Stimulated activated CD4-positive, alpha-beta T cell treated with anti-CD3 and anti-CD28 coated beads, Interleukin-12 subunit alpha, Interleukin-12 subunit beta, amount 100 ng/mL, for 24 hours (primary cell): ENCODE results near the gene FH.

Experiments
- DNase-seq, 2 experiments: peaks; one replicate each; pipeline ENCODE4 v3.0.0-alpha.2; 2020; ENCODE audit warnings: low read depth in 2 of 2

Gene FH

DNA sequence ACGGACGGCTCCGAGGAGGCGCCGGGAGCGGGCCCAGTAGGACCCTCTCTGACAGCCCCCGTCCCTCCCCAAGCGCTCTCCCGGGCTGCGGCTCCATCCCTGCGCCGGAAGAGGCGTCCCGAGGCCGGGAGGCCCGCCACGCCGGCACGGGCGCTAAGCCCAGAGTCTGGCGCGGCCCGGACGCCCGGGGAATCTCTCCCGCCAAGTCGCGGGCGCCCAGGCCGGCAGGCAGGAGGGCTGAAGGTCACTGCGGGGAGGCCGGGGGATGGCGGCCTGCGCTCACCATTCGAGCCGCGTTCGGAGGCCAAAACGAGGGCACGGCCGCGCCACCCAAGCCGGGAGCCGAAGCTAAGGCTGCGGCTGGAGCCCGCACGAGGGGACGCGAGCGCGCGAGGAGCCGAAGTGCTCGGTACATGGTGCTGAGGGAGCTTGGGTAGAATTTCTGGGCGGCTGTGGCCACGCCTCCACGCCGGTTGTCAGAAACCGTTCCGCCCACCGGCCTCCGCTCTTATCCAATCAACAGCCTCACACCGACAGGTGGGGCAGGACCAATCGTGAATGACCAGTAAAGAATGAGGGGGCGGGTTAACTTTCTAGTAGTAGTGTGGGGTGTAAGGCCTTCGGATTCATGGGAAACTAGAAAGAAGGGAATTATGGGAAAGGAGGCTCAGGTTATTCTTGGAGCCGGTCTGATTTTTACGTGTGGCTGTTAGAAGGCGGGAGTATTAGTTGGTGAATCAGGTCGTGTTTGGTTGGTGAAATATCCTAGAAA is at the start of gene FH:
FH (minus strand) TSS at position 448 of the 772 bp plus-strand sequence; CDS start at position 415, 33 bp downstream.
- peak; percentile 84 to 90 for DNase-seq

- no peak for DNase-seq
These were observed 41.3 kb upstream of the FH start for GRCh38 chr1:241560849-241561187.

DNA sequence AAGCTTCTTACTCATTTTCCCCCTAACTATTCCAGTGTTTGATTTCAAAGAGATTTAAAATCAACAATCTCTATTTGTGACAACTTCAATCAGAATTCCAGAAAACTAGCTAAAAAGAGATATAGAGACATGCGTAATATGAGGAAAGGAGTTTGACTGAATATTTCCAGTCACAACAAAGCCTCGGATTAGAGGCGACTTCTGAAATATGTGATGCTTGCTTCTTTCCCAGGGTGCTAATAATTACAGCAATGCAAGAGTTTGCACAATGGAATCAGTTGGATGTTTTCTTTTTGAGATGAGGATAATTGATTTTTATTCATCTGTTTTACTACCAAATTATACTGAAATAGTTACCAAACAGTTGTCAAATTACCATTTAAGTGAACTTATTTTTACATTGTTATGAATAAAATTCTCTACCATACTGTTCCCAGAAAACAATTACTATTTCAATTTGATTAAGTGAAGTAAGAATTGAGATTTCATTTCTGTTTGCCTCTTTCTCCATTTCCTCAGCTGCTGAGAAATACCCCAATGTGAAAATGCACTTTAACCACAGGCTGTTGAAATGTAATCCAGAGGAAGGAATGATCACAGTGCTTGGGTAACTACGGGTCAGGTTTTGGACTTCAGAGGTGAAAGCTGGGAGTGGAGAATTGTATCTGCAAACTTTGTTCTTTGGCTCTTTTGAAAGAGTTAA is 40.7 kb upstream of the FH start:
- no peak for DNase-seq

DNA sequence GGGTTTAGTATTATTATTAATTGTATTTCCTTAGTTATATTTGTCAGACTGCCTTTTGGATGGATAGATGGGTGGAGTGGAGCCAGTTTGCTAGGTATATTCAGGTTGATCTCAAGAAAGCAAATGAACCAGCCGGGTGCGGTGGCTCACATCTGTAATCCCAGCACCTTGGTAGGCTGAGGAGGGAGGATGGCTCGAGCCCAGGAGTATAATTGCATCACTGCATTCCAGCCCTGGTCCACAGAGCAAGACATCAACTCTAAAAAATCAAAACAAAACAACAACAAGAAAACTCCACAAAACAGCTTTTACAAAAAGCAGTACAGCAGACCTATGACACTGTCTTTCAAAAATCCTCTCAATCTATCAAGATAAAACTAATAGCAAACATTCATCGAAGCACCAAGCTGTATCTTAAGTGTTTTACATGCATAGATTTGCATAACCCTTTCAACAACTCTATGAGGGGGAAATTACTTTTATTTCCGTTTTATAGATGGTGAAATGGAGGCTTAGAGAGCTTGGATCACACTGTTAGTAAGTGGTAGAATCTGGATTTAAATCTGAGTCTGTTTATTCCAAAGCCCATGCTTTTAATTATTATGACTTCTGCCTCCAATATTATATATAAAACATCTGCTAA is 38.1 kb upstream of the FH start:
- no peak for DNase-seq

DNA sequence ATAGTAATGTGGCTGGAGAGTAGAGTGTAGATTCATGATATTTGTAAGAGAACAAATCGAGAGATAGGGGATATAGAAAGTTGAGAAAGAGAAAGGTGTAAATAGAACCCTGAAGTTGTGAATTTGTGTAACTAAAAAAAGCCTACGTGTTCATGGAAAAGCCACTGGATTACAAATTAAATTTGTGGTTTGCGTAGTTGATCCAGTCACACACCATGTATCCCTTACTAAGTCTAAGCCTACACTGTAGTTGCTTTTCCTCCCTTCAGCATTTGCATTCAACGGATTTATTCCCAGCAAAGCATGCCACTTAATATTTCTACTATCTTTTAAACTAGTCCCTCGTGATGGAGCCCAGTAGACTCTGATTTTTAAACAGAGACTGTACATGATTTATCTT is 37.5 kb upstream of the FH start:
- DNase-seq: no peak

- no peak for DNase-seq
These were observed 36.0 kb upstream of the FH start for GRCh38 chr1:241555526-241555925.

DNA sequence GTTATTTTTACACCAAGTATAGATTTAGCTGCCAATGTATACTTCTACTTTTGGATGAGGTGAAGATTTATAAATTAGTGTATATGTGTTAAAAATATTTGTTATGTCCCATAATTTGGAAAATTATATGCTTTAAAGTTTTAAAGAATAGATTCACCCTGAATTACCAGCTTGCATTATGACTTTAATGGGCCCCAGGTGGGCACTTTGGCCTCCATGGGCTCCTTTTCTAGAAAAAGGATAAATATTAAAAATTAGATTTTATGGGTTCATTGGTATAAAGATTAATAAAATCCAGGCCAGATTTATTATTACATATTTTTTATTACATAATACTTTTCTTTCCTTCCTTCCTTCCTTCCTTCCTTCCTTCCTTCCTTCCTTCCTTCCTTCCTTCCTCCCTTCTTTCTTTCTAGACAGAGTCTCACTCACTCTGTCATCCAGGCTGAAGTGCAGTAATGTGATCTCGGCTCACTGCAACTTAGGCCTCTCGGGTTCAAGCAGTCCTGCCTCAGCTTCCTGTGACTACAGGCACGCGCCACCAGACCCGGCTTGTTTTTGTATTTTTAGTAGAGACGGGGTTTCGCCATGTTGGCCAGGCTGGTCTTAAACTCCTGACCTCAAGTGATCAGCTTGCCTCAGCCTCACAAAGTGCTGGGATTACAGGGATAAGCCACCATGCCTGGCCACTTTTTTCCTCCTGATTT is 34.5 kb upstream of the FH start:
- DNase-seq: no peak

- peak; percentile 24 to 45 for DNase-seq
These were observed 32.4 kb upstream of the FH start for GRCh38 chr1:241551759-241552638.

DNA sequence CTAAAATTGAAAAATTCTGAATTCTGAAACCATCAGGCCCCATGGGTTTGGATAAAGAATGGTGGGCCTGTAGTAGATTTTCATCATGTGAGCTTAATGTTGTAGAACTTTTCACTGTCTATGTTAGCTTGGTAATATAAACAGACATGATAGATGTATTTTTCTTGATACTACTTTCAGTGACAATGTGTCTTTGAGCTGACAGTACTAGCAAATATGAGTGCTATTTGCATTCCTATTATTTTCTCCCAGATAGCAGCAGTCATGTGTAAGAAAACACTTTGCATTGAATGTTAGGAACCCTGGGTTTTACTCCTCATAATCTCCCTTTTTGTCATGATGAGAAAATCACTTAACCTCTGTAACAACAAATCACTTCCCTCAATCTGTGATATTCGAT is 30.8 kb upstream of the FH start:
- no peak for DNase-seq

DNA sequence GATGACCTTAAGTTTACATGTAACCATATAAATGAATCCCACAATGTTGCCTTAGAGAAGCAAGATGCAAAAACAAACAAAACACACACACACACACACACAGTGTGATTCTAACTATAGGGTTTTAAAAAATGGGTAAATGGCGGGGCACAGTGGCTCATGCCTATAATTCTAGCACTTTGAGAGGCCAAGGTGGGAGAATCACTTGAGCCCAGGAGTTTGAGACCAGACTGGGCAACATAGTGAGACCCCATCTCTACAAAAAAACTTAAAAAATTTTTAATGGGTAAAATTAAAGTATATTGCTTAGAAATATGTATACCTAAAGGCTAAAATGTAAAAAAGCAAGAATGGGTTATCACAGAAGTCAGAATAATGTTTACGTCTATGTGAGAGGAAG is 28.5 kb upstream of the FH start:
- DNase-seq: no peak

- no peak for DNase-seq
These were observed 22.8 kb upstream of the FH start for GRCh38 chr1:241542199-241542907.

DNA sequence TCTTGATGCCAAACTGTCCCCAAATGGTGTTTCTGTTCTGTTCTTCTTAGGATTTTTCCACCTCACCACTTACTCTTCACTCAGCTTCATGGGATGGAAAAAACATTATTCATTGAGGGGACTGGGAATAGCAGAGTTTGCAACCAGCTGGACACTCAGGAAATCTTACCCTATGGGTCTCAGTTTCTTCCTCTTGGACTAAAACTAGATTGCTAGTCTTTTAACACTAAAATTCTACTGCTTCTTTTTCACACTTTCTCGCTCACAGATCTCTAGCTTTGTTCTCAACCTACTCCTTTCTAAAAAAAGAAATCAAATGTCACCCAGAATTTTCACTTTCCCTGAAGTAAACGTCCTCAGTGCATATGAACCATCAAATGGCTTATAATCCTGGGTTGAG is 17.4 kb upstream of the FH start:
- DNase-seq: no peak

DNA sequence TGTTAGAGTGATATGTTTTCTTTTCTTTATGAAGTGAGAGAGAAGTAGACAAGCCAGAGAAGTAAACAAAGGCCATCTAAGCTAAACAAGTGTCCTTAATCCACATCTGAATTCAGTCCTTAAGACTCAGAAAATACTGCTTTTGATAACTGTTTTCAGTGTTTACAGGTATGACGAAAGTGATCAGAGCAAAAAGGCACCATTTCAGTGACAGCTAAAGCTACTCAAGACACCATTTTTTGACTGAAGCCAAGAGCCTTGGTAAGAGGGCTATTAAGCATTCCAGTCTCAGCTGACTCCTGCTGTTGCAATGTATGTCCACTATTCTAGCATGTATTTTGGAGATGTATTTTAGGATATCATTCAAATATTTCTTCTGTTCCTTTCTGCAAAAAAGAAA is 16.7 kb upstream of the FH start:
- DNase-seq: no peak

GRCh38 chr1:241533326-241534115 is 14.0 kb upstream of the FH start:
- DNase-seq: no peak

- DNase-seq: no peak
These were observed 13.3 kb upstream of the FH start for GRCh38 chr1:241532864-241533263.

- no peak for DNase-seq
These were observed 12.6 kb upstream of the FH start, which contains the start of gene KMO for GRCh38 chr1:241532162-241532531. TSS of gene KMO (plus strand) at chr1:241532378. CDS start at chr1:241532445, 67 bp downstream.

DNA sequence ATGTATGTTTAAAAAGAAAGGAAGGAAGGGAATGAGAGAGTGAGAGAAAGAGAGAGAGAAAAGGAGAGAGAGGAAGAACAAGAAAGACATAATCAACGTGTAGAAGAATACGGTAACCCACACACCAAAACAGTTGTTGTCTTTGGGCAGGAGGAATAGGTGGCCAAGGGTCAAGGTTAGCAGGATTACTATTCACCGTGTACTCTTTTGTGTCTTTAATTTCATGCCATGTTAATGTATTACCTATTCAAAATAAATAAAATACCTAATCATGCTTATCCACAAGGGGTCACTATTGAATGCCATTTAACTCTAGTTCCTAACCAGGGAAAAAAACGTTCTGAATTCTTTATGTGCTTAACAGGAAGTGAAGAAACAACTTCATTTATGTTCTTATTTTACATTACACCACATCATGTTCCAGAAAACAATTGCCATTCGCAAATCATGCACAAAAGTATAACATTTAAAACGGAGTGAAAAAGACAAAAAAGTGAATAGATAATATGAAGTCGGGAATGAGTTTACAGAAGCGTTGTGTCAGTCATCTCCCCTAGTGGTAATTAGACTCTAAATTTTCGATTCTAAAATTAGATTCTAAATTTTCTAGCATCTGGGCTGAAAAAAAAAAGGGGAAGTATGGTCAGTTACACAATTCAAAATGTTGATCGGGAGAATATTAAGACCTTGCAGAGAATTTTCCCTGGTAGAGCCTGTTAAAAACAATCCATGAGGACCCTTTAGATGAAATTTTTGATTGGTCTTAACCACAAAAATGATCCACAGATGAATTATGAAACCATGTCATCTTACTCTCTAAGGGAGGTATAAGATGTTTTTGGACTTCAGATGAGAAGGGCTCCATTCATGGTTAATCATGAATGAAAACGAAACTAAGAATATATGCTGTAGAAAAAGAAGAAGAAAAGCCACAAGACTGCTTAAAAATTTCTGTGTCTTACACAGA is 11.9 kb upstream of the FH start:
- no peak for DNase-seq

- DNase-seq: no peak
These were observed 7.6 kb upstream of the FH start for GRCh38 chr1:241527146-241527545.

DNA sequence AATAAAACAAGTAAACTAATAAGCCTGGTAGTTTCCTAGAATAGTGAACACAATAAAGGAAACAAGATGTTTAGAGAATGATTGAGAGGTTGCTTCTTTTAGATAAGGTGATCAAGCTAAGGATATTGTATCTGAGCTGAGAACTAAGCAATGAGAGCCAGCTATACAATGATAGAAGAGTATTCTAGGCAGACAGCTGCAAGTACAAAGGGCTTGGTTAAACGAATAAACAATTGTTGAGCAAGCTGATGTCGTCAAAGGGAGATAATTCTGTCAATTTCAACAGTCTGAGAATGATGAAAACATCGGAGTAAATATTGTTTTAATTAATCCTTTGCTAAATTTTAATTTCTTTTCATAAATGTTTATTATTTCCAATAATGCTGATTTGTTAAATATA is 5.5 kb upstream of the FH start:
- no peak for DNase-seq
